Right atrium auricular region (tissue), 2 donors: Measurements from ENCODE around the gene RWDD1. TPM values are rescaled to one million over a fixed set of nuclear protein-coding genes. Genes with fewer than 3 reads are reported as not detected.

Experiments
- DNase-seq: peaks from one replicate; pipeline ENCODE4 v3.0.0-alpha.2; 2019; ENCODE audit warnings: low spot score
- H3K27ac ChIP-seq, 2 donors: fragments of 200-600 bp; sonication (generic); 1 replicate in 1 of 2; 2 replicates in 1 of 2; pipeline ENCODE4 v1.5.1; 2016 to 2019
- H3K27me3 ChIP-seq, 2 donors: fragments of 200-600 bp; sonication (generic); one replicate each; pipeline versions ENCODE4 v1.5.1 to v1.6.0; 2017 to 2019
- H3K36me3 ChIP-seq: fragments of 200-600 bp; sonication (generic); one replicate; pipeline ENCODE4 v1.5.1; 2016
- H3K4me1 ChIP-seq, 2 donors: fragments of 200-600 bp; sonication (generic); one replicate each; pipeline versions ENCODE4 v1.5.1 to v1.6.0; 2017 to 2019
- H3K4me3 ChIP-seq, 2 donors: fragments of 200-600 bp; sonication (generic); 1 replicate in 1 of 2; 2 replicates in 1 of 2; pipeline ENCODE4 v1.5.1; 2017 to 2019; ENCODE audit warnings: mild to moderate bottlenecking in 1 of 2, moderate library complexity in 1 of 2
- H3K9me3 ChIP-seq, 2 donors: fragments of 200-600 bp; sonication (generic); one replicate each; pipeline ENCODE4 v1.5.1; 2019
- CTCF ChIP-seq, 2 donors: fragments of 200-600 bp; sonication (generic); IDR thresholded peaks; one replicate each; pipeline ENCODE4 v1.5.1; 2019; ENCODE audit warnings: antibody characterized with exemption in 2 of 2
- total RNA-seq, 2 donors: library from RNA; depleted of rRNA; stranded (reverse); fragments of >200 nt; gene quantifications; one replicate each; pipeline ENCODE4 v1.1.0, GENCODE V29; 2016

Gene RWDD1
- total RNA-seq, 2 donors from 2014 or later, result 42.2 to 46.9 TPM

- H3K9me3 ChIP-seq, result no peaks in the 10 kb centered on the region
- no peaks in the 10 kb centered on the region for H3K27me3 ChIP-seq
- no peak overlapping the region for H3K4me3 ChIP-seq
- H3K27ac ChIP-seq, result no peak overlapping the region
- no peak for DNase-seq
- H3K36me3 ChIP-seq, result no peaks in the 10 kb centered on the region
- peak; percentile 54 to 83 for TF ChIP-seq CTCF (IDR thresholded peaks at IDR 0.05)
- H3K4me1 ChIP-seq, result no peaks in the 10 kb centered on the region
These were observed 35.1 kb upstream of the RWDD1 start for GRCh38 chr6:116536216-116536621.

- no peaks in the 10 kb centered on the region for H3K27me3 ChIP-seq
- H3K36me3 ChIP-seq, result no peaks in the 10 kb centered on the region
- H3K27ac ChIP-seq, result no peak overlapping the region
- H3K9me3 ChIP-seq, result no peaks in the 10 kb centered on the region
- no peaks in the 10 kb centered on the region for H3K4me1 ChIP-seq
- H3K4me3 ChIP-seq, result no peak overlapping the region
- DNase-seq, result no peak
- no peak for TF ChIP-seq CTCF (IDR thresholded peaks at IDR 0.05)
These were observed 28.9 kb upstream of the RWDD1 start for GRCh38 chr6:116542426-116542825.

- Histone ChIP-seq H3K27ac (no peak overlapping the region), H3K9me3 (no peaks in the 10 kb centered on the region), H3K27me3 (no peaks in the 10 kb centered on the region), H3K4me3 (no peak overlapping the region), H3K36me3 (no peaks in the 10 kb centered on the region), H3K4me1 (no peaks in the 10 kb centered on the region)
- DNase-seq, result no peak
- no peak for TF ChIP-seq CTCF (IDR thresholded peaks at IDR 0.05)
These were observed 28.2 kb upstream of the RWDD1 start for GRCh38 chr6:116543149-116543548.

GRCh38 chr6:116545651-116546050, 25.7 kb upstream of the RWDD1 start, which contains the start of gene TRAPPC3L:
Gene TRAPPC3L (minus strand): TSS chr6:116545684. CDS start chr6:116545514, 170 bp downstream.
- DNase-seq, result no peak
- no peaks in the 10 kb centered on the region for H3K9me3 ChIP-seq
- no peaks in the 10 kb centered on the region for H3K27me3 ChIP-seq
- H3K4me3 ChIP-seq, result no peak within 1 kb of the TSS
- H3K4me1 ChIP-seq, result no peaks in the 10 kb centered on the region
- no peak within 1 kb of the TSS for H3K27ac ChIP-seq
- no peaks in the 10 kb centered on the region for H3K36me3 ChIP-seq
- TF ChIP-seq CTCF (IDR thresholded peaks at IDR 0.05), result no peak

GRCh38 chr6:116547358-116547757, 23.9 kb upstream of the RWDD1 start:
- no peak overlapping the region for H3K4me3 ChIP-seq
- no peaks in the 10 kb centered on the region for H3K9me3 ChIP-seq
- TF ChIP-seq CTCF (IDR thresholded peaks at IDR 0.05), result no peak
- no peaks in the 10 kb centered on the region for H3K27me3 ChIP-seq
- H3K27ac ChIP-seq, result no peak overlapping the region
- no peaks in the 10 kb centered on the region for H3K4me1 ChIP-seq
- DNase-seq, result no peak
- no peaks in the 10 kb centered on the region for H3K36me3 ChIP-seq

- H3K9me3 ChIP-seq, result no peaks in the 10 kb centered on the region
- DNase-seq, result no peak
- TF ChIP-seq CTCF (IDR thresholded peaks at IDR 0.05), result no peak
- no peak overlapping the region for H3K4me3 ChIP-seq
- no peaks in the 10 kb centered on the region for H3K4me1 ChIP-seq
- H3K27me3 ChIP-seq, result no peaks in the 10 kb centered on the region
- no peaks in the 10 kb centered on the region for H3K36me3 ChIP-seq
- H3K27ac ChIP-seq, result no peak overlapping the region
These were observed 20.5 kb upstream of the RWDD1 start for GRCh38 chr6:116550796-116551195.
